ENCODE measurements around the gene MYH15. TPM values are rescaled to one million over a fixed set of nuclear protein-coding genes. Genes with fewer than 3 reads are reported as not detected.

The MYH15 gene
- total and polyA plus RNA-seq, 10 of the 15 experiments (the other 5 are each of a cell fraction or from before 2014, with no cell fraction given) = 0.05 to 0.27 (median 0.09) TPM; not detected in 1

DNA sequence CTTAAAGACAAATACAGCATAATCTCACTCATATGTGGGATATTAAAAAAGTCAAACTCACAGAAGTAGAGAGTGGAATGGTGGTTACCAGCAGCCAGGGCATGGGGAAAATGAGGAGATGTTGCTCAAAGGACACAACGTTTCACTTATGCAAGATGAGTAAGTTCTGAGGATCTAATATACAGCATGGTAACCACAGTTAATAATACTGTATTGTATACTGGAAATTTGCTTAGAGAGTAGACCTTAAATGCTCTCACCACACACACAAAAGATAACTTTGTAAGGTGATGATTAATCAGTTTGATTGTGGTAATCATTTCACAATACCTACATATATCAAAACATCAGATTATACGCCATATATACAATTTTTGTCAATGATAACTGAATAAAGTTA, 60.0 kb downstream of the MYH15 start:
- H3K27me3 ChIP-seq (replicated peaks in 1 of 2; ENCODE audit: control insufficient read depth in 2 of 2, insufficient read depth in 2 of 2, low read length in 1 of 2) = no peaks in the 10 kb centered on the region; a peak in 1 of 4 replicates
- ATAC-seq = no peak
- ChIA-PET RAD21 (ENCODE audit: unreplicated experiment) (no interaction called here), SMC1A (ENCODE audit: uncharacterized antibody, unreplicated experiment) (no interaction called here), POLR2A (no interaction called here), CTCF (no interaction called here)
- TF ChIP-seq MYB (IDR thresholded peaks at IDR 0.05; ENCODE audit: borderline replicate concordance, low read depth, low read length) (no peak), KDM1A (IDR thresholded peaks at IDR 0.05; ENCODE audit: borderline replicate concordance) (no peak), SRF (IDR thresholded peaks at IDR 0.05; ENCODE audit: low read depth in 2 of 2, low read length in 2 of 2) (no peak), NRF1 (conservative IDR thresholded peaks at IDR 0.05; ENCODE audit: low read depth, low read length) (no peak), RBBP5 (conservative IDR thresholded peaks at IDR 0.05) (no peak), ZZZ3 (IDR thresholded peaks at IDR 0.05; ENCODE audit: control insufficient read depth, insufficient read length, low read depth) (no peak), CBFB (IDR thresholded peaks at IDR 0.05; ENCODE audit: low read depth) (no peak), SUPT20H (IDR thresholded peaks at IDR 0.05; ENCODE audit: borderline replicate concordance, control insufficient read depth, low read depth, low read length) (no peak), CREB1 (IDR thresholded peaks at IDR 0.05; ENCODE audit: low read depth) (no peak), IKZF2 (IDR thresholded peaks at IDR 0.05) (no peak), DPF2 (IDR thresholded peaks at IDR 0.05) (no peak)
- TF ChIP-seq, protein P1, sequence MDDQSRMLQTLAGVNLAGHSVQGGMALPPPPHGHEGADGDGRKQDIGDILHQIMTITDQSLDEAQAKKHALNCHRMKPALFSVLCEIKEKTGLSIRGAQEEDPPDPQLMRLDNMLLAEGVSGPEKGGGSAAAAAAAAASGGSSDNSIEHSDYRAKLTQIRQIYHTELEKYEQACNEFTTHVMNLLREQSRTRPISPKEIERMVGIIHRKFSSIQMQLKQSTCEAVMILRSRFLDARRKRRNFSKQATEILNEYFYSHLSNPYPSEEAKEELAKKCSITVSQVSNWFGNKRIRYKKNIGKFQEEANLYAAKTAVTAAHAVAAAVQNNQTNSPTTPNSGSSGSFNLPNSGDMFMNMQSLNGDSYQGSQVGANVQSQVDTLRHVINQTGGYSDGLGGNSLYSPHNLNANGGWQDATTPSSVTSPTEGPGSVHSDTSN (IDR thresholded peaks at IDR 0.05; ENCODE audit: insufficient replicate concordance, low read depth, low read length) = no peak
- TF ChIP-seq, protein P2, sequence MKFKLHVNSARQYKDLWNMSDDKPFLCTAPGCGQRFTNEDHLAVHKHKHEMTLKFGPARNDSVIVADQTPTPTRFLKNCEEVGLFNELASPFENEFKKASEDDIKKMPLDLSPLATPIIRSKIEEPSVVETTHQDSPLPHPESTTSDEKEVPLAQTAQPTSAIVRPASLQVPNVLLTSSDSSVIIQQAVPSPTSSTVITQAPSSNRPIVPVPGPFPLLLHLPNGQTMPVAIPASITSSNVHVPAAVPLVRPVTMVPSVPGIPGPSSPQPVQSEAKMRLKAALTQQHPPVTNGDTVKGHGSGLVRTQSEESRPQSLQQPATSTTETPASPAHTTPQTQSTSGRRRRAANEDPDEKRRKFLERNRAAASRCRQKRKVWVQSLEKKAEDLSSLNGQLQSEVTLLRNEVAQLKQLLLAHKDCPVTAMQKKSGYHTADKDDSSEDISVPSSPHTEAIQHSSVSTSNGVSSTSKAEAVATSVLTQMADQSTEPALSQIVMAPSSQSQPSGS (IDR thresholded peaks at IDR 0.05; ENCODE audit: low read length) = no peak
- TF ChIP-seq, protein P3, sequence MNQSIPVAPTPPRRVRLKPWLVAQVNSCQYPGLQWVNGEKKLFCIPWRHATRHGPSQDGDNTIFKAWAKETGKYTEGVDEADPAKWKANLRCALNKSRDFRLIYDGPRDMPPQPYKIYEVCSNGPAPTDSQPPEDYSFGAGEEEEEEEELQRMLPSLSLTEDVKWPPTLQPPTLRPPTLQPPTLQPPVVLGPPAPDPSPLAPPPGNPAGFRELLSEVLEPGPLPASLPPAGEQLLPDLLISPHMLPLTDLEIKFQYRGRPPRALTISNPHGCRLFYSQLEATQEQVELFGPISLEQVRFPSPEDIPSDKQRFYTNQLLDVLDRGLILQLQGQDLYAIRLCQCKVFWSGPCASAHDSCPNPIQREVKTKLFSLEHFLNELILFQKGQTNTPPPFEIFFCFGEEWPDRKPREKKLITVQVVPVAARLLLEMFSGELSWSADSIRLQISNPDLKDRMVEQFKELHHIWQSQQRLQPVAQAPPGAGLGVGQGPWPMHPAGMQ (IDR thresholded peaks at IDR 0.05; ENCODE audit: borderline replicate concordance) = no peak
- TF ChIP-seq, protein P4, sequence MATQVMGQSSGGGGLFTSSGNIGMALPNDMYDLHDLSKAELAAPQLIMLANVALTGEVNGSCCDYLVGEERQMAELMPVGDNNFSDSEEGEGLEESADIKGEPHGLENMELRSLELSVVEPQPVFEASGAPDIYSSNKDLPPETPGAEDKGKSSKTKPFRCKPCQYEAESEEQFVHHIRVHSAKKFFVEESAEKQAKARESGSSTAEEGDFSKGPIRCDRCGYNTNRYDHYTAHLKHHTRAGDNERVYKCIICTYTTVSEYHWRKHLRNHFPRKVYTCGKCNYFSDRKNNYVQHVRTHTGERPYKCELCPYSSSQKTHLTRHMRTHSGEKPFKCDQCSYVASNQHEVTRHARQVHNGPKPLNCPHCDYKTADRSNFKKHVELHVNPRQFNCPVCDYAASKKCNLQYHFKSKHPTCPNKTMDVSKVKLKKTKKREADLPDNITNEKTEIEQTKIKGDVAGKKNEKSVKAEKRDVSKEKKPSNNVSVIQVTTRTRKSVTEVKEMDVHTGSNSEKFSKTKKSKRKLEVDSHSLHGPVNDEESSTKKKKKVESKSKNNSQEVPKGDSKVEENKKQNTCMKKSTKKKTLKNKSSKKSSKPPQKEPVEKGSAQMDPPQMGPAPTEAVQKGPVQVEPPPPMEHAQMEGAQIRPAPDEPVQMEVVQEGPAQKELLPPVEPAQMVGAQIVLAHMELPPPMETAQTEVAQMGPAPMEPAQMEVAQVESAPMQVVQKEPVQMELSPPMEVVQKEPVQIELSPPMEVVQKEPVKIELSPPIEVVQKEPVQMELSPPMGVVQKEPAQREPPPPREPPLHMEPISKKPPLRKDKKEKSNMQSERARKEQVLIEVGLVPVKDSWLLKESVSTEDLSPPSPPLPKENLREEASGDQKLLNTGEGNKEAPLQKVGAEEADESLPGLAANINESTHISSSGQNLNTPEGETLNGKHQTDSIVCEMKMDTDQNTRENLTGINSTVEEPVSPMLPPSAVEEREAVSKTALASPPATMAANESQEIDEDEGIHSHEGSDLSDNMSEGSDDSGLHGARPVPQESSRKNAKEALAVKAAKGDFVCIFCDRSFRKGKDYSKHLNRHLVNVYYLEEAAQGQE (IDR thresholded peaks at IDR 0.05; ENCODE audit: low read depth, low read length) = no peak
- no peaks in the 10 kb centered on the region for H3K36me3 ChIP-seq (ENCODE audit: control insufficient read depth in 2 of 2, insufficient read depth in 2 of 2, low read length in 1 of 2)
- no peak for DNase-seq (ENCODE audit: low read depth, low spot score)
- FAIRE-seq = no peak
- peaks cover 22% of the 10 kb centered on the region for H3K9me3 ChIP-seq (replicated peaks; ENCODE audit: control insufficient read depth, insufficient read depth, low read length)
- H4K20me1 ChIP-seq (ENCODE audit: control insufficient read depth, insufficient read depth) = no peaks in the 10 kb centered on the region
- H3K9ac ChIP-seq (ENCODE audit: control insufficient read depth, insufficient read depth, low read length) = no peak overlapping the region
- in situ Hi-C loops (cut with MboI) = no loop called here
- WGBS (ENCODE audit: insufficient coverage, insufficient replicate concordance, low lambda C conversion rate, missing lambda C conversion rate) = 16% methylated on average over 2 of the region's 2 CpGs
- H3K4me3 ChIP-seq = no peak overlapping the region
- no peak overlapping the region for H3K27ac ChIP-seq (ENCODE audit: control insufficient read depth, insufficient read depth)
- H3K4me1 ChIP-seq (ENCODE audit: control insufficient read depth, insufficient read depth, low read length) = no peaks in the 10 kb centered on the region
- no peak overlapping the region for H3K4me2 ChIP-seq (ENCODE audit: control insufficient read depth, insufficient read depth)
- H3K79me2 ChIP-seq (ENCODE audit: control insufficient read depth, insufficient read depth, low read length) = no peaks in the 10 kb centered on the region
- BruUV-seq (replicated peaks) = no TSS peak
- intact Hi-C loops (cut with micrococcal nuclease; ENCODE audit: unreplicated experiment) = no loop called here
- no peak overlapping the region for H2AFZ ChIP-seq (ENCODE audit: control insufficient read depth, low read depth, low read length)

Measured in GM12878 (cell line).